Parathyroid adenoma (tissue), 2 donors: ENCODE measurements around the gene IL36G.

ENCODE experiments used
- H2AFZ ChIP-seq: fragments of 300-600 bp; sonication (generic); one replicate; pipeline ENCODE4 v1.7.0; 2017; ENCODE audit warnings: antibody characterized with exemption, mild to moderate bottlenecking
- H3K27ac ChIP-seq: fragments of 300-600 bp; sonication (generic); one replicate; pipeline ENCODE4 v1.7.0; 2017
- H3K27me3 ChIP-seq: fragments of 300-600 bp; sonication (generic); one replicate; pipeline ENCODE4 v1.7.0; 2017; ENCODE audit warnings: low read length; ENCODE audit not compliant: control insufficient read depth, insufficient read depth
- H3K36me3 ChIP-seq: fragments of 300-600 bp; sonication (generic); one replicate; pipeline ENCODE4 v1.7.0; 2017; ENCODE audit warnings: low read length; ENCODE audit not compliant: control insufficient read depth, insufficient read depth
- H3K4me1 ChIP-seq: fragments of 300-600 bp; sonication (generic); one replicate; pipeline ENCODE4 v1.7.0; 2017; ENCODE audit warnings: control low read depth
- H3K4me2 ChIP-seq: fragments of 300-600 bp; sonication (generic); one replicate; pipeline ENCODE4 v1.7.0; 2017; ENCODE audit warnings: low read length
- H3K4me3 ChIP-seq: fragments of 300-600 bp; sonication (generic); one replicate; pipeline ENCODE4 v1.7.0; 2017; ENCODE audit warnings: low read depth, low read length
- H3K79me2 ChIP-seq: fragments of 300-600 bp; sonication (generic); one replicate; pipeline ENCODE4 v1.7.0; 2017; ENCODE audit warnings: control low read depth
- H3K9ac ChIP-seq: fragments of 300-600 bp; sonication (generic); one replicate; pipeline ENCODE4 v1.7.0; 2017; ENCODE audit warnings: mild to moderate bottlenecking
- H3K9me3 ChIP-seq: fragments of 300-600 bp; sonication (generic); one replicate; pipeline ENCODE4 v1.7.0; 2017; ENCODE audit warnings: low read length; ENCODE audit not compliant: control insufficient read depth
- TF ChIP-seq, protein P1 (sequence below): fragments of 300-600 bp; sonication (generic); IDR thresholded peaks from one replicate; pipeline ENCODE4 v1.7.0; 2017; ENCODE audit warnings: antibody characterized with exemption, mild to moderate bottlenecking
- donor health status: primary hyperparathyroidism.

Gene IL36G

DNA sequence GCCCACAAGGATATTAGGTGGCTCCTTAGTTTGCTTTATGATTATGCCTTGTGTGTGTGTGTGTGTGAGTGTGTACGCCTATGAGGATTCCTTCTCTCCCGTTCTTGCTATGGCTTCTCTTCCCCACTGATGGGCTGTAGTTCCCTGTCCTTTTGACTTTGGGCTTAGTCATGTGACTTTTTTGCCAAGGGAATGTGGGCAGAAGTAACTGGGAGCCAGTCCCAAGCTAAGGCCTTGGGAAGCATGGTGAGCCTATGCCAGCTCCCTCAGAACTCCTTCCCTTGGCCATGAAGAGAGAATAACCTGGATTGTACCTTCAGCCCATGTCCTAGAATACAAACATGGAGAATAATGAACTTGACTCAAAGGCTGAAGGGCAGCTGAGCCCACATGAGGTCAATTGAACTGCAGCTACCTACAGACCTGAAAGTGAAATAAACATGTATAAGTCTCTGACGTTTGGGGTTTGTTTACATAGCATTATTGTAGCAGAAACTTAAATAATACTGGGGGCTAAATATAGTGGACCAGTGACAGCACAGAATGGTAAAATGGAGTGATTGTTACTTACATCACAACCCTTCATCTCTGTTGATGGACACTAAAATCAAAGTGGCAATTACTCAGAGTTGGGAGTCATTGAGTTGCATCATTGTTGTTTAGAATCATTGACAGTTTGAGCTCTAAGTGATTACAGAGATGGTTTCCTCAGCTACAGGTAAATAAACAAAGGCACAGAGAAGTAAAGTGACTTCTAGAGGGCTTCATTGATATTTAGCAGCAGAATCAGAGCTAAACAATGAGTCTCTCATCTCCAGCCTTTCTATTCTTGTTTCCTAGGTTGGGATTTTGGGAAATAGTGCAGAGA is 15.3 kb upstream of the IL36G start:
- H3K4me2 ChIP-seq, result no peak overlapping the region
- H3K9me3 ChIP-seq, result no peaks in the 10 kb centered on the region
- no peak overlapping the region for H3K4me3 ChIP-seq
- no peaks in the 10 kb centered on the region for H3K36me3 ChIP-seq
- TF ChIP-seq, protein P1, sequence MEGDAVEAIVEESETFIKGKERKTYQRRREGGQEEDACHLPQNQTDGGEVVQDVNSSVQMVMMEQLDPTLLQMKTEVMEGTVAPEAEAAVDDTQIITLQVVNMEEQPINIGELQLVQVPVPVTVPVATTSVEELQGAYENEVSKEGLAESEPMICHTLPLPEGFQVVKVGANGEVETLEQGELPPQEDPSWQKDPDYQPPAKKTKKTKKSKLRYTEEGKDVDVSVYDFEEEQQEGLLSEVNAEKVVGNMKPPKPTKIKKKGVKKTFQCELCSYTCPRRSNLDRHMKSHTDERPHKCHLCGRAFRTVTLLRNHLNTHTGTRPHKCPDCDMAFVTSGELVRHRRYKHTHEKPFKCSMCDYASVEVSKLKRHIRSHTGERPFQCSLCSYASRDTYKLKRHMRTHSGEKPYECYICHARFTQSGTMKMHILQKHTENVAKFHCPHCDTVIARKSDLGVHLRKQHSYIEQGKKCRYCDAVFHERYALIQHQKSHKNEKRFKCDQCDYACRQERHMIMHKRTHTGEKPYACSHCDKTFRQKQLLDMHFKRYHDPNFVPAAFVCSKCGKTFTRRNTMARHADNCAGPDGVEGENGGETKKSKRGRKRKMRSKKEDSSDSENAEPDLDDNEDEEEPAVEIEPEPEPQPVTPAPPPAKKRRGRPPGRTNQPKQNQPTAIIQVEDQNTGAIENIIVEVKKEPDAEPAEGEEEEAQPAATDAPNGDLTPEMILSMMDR, result no peak
- H3K79me2 ChIP-seq, result no peaks in the 10 kb centered on the region
- no peak overlapping the region for H3K9ac ChIP-seq
- no peak overlapping the region for H2AFZ ChIP-seq
- no peaks in the 10 kb centered on the region for H3K27me3 ChIP-seq
- H3K4me1 ChIP-seq, result no peaks in the 10 kb centered on the region
- no peak overlapping the region for H3K27ac ChIP-seq

DNA sequence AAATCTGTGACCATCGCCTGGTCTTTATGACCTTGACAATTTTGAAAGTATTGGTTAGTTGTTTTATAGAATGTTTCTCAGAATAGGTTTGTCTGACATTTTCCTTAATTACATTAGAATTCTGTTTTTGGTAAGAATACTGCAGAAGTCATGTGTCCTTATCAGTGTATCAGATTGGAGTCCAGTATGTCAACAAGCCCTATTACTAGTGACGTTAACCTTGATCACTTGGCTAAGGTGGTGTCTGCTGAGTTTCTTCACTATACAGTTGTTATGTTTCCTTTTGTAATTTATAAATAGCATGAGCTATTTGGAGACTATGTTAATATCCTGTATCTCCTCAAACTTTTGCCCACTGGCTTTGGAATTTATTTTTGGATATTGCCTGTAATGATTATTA is 10.8 kb upstream of the IL36G start:
- Histone ChIP-seq H3K27ac (no peak overlapping the region), H3K4me3 (no peak overlapping the region), H3K36me3 (no peaks in the 10 kb centered on the region), H3K79me2 (no peaks in the 10 kb centered on the region), H2AFZ (no peak overlapping the region), H3K4me2 (no peak overlapping the region), H3K27me3 (no peaks in the 10 kb centered on the region), H3K9me3 (no peaks in the 10 kb centered on the region), H3K9ac (no peak overlapping the region), H3K4me1 (no peaks in the 10 kb centered on the region)
- TF ChIP-seq, protein P1, result no peak

DNA sequence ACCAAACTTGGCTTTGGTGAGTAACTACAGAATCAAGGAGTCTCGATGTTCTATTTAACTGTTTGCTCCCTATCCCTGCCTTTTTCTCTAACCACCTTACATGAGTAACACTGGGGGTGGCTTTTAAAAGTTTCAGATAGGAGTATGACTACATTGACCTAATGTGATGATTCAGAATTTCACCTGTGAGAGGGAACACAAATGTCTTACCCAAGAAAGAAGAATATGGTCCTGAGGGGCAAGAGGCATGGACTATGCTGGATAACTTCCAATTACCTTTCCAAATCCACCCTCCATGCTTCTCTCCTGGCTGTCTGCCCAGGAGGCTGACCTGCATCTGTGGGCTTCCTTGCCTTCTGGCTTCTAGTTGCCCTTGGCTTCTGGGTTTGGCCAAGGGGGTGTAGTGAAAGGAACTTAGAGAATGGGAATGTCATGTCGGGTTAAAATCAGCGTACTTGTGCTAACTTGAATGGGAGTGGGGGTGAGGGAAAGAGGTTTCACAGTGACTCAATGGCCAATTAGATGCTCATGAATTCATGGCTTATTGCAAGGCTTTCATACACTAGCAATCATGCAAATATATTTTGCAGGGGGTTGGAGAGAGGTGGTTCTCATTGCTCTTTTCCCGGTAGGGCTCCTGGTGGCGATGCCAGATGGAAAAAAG is 5.3 kb upstream of the IL36G start:
- H3K27me3 ChIP-seq, result no peaks in the 10 kb centered on the region
- H3K9ac ChIP-seq, result no peak overlapping the region
- TF ChIP-seq, protein P1, result no peak
- H3K36me3 ChIP-seq, result no peaks in the 10 kb centered on the region
- no peak overlapping the region for H3K27ac ChIP-seq
- H3K9me3 ChIP-seq, result no peaks in the 10 kb centered on the region
- no peak overlapping the region for H3K4me2 ChIP-seq
- H2AFZ ChIP-seq, result no peak overlapping the region
- H3K79me2 ChIP-seq, result no peaks in the 10 kb centered on the region
- H3K4me3 ChIP-seq, result no peak overlapping the region
- no peaks in the 10 kb centered on the region for H3K4me1 ChIP-seq

DNA sequence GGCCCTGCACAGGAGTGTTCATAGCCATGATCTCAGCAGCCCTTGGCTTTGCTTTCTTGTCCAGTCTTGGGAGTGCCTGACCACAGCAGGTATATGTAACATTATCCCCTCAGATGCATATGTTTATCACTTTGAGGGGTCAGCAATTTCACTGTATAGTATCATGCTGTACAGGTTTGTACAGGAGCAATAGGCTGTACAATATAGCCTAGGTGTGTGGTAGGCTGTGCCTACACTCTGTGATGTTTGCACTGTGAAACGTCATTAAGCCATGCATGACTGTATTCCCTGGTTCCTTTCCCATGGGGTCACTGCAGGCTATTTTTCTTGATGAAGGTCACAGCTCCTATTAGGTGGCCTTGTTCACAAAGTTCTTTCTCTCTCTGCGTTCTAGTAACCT is 4.7 kb upstream of the IL36G start:
- Histone ChIP-seq H3K27ac (no peak overlapping the region), H3K79me2 (no peaks in the 10 kb centered on the region), H3K9ac (no peak overlapping the region), H3K27me3 (no peaks in the 10 kb centered on the region), H3K4me1 (no peaks in the 10 kb centered on the region), H3K4me2 (no peak overlapping the region), H2AFZ (no peak overlapping the region), H3K9me3 (no peaks in the 10 kb centered on the region), H3K36me3 (no peaks in the 10 kb centered on the region), H3K4me3 (no peak overlapping the region)
- TF ChIP-seq, protein P1, result no peak
